ENCODE measurements around the gene HOGA1.
"Not testable (repeated sequence)": the region's sequence is repeated elsewhere in the genome, so short reads cannot be mapped to it uniquely, and the experiment has no call there.

Gene HOGA1

DNA sequence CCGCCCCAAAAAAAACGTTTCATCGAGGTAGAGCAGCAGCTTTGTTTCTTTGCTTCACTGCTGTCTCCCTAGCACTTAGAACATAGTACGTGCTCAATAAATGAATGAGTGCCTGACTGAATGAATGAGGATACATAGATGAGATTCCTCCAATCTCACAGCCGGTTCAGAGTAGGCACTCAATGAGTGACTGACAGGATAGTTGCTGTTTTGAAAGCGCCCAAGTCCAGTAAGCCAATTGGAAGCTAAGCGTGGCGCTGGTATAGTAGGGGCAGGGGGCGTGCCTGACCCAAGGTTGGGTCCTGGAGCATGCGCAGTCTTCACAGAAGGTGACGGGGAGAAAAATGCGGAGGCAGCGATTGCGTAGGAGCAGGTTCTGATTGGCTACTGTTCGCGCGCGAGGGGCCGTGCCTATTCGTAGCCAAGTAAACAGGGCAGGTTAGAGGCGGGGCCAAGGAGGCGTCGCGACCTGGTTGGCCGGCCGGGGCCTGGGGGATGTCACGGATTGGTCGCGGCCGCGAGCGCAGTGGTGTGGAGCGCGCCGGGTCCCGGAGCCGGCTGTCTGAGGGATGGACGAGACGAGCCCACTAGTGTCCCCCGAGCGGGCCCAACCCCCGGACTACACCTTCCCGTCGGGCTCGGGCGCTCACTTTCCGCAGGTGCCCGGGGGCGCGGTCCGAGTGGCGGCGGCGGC, 56.1 kb downstream of the HOGA1 start, which contains the start of gene PI4K2A:
PI4K2A (plus strand) TSS at position 498 of the 694 bp plus-strand sequence; CDS start at position 570, 72 bp downstream.
- DNase-seq (ENCODE audit: low read depth, low spot score) = peak; percentile 99

DNA sequence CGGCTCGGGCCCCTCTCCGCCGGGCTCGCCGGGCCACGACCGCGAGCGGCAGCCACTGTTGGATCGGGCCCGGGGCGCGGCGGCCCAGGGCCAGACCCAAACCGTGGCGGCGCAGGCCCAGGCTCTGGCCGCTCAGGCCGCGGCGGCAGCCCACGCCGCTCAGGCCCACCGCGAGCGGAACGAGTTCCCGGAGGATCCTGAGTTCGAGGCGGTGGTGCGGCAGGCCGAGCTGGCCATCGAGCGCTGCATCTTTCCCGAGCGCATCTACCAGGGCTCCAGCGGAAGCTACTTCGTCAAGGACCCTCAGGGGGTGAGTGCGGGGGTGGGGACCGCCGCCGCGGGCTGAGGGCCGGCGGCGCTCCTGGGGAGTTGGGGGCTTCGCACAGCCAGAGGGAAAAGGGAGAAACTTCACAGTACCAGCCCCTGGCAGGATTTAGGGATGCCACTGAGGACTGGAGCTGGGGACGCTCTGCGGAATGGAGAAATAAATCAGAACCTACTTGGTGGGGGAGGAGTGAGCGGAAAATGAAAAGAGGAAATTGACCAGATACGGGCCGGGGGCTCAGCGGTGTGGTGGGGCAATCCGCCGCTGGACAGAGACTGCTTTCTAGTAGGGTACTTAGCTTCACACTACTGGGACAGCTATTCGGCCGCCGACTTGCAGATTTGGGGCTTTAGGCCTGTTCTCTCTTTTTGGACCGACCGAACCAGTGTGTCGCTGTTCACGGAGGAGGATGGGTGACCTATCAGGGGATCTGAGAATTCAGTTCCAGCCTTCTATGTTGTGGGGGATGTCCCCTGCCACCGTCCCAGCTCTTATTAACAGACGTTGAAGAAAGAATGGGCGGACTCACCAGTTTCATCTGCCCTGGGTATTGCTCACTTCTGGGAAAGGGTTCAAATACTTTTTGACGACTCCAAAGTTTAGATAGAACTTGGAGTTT, 57.0 kb downstream of the HOGA1 start:
- H3K4me3 ChIP-seq (ENCODE audit: low read length) = peak overlapping the region; percentile 79
- DNase-seq (ENCODE audit: low read depth, low spot score) = no peak

More for the DNA sequence above, 56.1 kb downstream of the HOGA1 start, which contains the start of gene PI4K2A:
- peak within 1 kb of the TSS; percentile 79 for H3K4me3 ChIP-seq (ENCODE audit: low read length)

DNA sequence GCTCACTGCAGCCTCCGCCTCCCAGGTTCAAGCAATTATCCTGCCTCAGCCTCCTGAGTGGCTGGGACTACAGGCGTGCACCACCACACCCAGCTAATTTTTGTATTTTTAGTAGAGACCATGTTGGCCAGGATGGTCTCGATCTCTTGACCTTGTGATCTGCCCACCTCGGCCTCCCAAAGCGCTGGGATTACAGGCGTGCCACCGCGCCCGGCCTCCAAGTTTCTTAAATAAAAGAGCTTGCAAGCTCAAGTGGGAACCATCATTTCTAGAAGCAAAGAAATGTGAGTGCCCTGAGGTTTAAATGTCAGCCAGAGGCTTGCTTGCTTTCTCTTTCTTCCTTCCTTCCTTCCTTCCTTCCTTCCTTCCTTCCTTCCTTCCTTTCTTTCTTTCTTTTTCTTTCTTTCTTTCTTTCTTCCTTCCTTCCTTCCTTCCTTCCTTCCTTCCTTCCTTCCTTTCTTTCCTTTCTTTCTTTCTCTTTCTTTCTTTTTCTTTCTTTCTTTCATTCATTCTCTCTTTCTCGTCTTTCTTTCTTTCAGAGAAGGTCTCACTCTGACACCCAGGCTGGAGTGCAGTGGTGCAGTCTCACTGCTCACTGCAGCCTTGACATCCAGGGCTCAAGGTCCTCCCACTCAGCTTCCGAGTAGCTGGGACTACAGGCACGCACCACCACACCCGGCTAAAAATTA, 58.4 kb downstream of the HOGA1 start:
- DNase-seq (ENCODE audit: low read depth, low spot score); H3K4me3 ChIP-seq (ENCODE audit: low read length): not testable (repeated sequence)

DNA sequence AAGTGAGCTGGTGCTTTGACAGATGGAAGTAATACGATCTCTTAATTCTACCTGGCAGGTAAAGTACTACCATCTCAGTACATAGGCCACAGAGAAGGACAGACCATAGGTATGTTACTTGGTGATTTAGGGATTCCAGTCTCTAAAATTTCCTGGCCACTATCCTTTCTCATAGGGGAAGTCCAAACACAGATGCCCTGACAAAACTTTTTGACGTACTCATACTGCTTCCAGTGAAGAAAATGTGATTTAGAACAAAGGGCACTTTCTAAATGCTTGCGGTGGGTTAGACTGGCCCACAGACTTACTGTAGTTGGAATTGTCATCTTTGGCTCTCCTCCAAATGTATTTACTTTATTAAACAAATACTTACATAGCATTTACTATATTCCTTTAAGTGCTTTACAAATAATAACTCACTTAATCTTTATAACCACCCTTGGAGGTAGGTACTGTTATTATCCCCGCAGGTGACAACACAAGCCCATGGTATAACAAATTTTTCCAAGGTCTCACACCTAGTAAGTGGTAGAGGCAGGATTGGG, 59.3 kb downstream of the HOGA1 start:
- no peak for DNase-seq (ENCODE audit: low read depth, low spot score)
- no peak overlapping the region for H3K4me3 ChIP-seq (ENCODE audit: low read length)

DNA sequence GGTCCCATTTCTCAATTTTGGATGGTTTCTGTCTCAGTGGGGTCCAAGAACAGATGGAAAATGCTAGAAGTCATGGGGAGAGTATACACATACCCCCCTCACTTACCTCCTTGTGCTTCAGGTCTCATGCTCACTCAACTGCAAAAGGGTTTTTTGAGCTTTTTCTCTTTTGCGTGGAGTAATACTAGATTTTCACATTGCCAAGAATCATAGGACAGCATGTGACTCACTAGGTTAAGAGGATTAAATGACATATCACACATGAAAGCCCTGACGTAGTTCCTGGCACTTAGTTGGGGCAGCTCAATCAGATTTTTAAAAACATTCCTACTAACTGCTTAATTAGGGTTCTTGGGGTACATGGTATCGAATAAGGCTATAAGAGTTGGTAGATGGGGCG, 60.7 kb downstream of the HOGA1 start:
- DNase-seq (ENCODE audit: low read depth, low spot score) = no peak
- H3K4me3 ChIP-seq (ENCODE audit: low read length) = no peak overlapping the region

DNA sequence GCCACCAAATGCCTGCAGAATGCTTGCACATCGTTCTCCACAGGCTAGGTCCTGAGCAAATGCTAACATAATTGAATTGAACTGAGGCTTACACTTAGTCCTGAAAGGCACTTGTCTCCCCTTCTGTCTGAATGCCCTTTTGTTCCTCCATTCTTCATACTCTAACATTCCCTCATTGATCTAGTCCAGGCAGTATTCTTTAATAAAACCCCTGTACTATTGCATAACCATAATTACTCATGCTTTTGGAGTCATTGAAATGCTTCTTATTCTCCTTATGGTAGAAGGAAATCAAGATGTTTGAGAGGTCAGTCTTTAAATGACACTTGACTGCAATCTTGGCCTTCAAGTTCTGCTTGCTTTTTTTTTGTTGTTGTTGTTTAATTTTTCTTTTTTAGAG, 63.4 kb downstream of the HOGA1 start:
- DNase-seq (ENCODE audit: low read depth, low spot score) = no peak
- H3K4me3 ChIP-seq (ENCODE audit: low read length) = no peak overlapping the region

DNA sequence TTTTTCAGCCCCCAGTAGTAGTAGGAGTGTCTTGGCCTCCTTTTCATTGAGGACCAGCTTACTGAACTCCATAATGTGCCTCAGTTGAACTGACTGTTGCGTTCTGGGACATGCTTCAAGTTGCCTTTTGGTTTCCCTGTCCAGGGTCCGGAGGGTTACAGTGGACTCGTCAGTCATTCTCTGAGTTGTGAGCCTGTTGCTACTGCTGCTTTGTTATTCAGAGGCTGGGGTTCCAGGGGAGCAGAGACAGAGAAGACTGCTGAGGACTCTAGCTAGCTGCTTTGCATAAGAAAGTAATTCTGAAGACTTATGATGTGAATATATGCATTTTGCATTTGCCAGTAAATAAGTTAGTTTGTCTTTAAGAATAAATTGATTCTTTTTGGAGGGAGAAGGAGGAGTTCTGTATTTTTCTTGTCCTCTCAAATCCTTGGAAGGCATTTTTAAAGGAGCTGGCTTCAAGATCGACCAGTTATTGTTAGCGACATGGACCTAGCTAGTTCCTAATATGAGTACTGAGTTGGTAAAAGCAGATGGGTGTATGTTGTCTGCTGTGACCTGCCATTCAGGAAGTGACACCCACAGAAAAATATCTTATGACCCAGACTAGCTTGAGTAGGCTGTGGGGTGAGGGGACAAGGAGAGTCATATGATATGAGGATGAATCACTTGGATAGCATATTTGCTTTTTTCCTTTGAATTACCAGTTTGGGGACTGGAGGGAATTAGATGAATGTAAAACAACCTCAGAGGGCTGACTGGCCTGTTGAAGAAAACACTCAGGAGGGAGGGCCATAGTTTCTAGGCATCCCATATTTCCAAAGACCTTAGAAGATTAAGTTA, 64.6 kb downstream of the HOGA1 start:
- no peak overlapping the region for H3K4me3 ChIP-seq (ENCODE audit: low read length)
- DNase-seq (ENCODE audit: low read depth, low spot score) = no peak

DNA sequence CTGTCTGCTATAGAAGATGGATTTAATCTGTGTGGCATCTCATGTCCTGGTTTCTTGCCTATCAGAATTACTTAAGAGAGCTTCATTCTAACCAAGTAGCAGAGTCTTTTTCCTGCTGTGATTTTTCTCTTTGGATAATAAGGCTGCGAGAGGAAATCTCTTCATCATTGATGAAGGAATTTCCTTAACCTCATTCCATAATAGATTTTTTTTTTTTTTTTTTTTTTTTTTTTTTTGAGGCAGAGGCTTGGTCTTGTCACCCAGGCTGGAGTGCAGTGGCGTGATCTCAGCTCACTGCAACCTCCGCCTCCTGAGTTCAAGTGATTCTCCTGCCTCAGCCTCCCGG, 65.2 kb downstream of the HOGA1 start:
- H3K4me3 ChIP-seq (ENCODE audit: low read length); DNase-seq (ENCODE audit: low read depth, low spot score): not testable (repeated sequence)

DNA sequence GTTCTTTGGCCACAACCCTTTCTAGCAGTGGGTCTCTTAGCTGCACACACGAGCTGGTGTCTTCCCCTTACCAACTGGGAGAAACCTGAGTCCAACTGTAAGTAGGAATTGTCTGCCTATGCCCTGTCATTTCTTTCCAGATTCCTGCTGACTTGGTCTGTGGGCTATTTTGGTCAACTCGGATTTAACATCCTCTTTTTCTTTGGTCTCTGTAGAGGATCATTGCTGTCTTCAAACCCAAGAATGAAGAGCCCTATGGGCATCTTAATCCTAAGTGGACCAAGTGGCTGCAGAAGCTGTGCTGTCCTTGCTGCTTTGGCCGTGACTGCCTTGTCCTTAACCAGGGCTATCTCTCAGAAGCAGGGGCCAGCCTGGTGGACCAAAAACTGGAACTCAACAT, 66.5 kb downstream of the HOGA1 start:
- no peak for DNase-seq (ENCODE audit: low read depth, low spot score)

DNA sequence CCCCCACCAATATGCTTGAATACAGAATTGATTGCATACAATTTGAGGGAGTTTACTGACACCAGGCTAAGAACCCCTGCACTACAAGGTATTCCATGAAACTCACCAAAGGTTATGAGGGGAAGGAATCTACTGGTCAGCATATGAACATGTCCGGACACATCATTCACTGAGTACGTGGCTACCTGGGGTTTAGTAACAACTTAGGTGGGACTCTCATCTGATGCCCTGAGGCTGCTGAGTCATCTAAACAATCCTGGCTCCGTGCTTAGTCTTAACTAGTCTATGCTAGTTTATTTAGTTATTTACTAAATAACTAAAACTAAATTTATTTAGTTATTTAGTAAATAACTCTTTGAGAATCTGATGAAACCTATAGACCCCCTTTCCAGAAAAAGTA, 67.6 kb downstream of the HOGA1 start:
- DNase-seq (ENCODE audit: low read depth, low spot score) = no peak
- H3K4me3 ChIP-seq (ENCODE audit: low read length) = no peak overlapping the region

More for the DNA sequence above, 66.5 kb downstream of the HOGA1 start:
- no peak overlapping the region for H3K4me3 ChIP-seq (ENCODE audit: low read length)

DNA sequence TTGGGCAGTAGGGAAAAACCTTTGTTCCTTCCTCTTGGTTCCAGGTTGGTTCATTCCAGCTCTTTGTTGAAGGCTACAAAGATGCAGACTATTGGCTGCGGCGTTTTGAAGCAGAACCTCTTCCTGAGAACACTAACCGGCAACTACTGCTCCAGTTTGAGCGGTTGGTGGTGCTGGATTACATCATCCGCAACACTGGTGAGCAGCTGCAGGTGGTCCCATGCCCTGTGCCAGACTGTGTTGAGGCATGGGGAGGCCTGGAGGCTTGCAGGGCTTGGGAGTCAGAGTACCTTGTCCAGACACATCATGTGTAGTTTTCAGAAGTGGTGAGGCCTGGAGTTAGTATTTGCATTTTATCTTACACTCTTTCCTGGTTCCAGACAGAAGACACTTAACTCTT, 72.6 kb downstream of the HOGA1 start:
- DNase-seq (ENCODE audit: low read depth, low spot score) = no peak
- H3K4me3 ChIP-seq (ENCODE audit: low read length) = no peak overlapping the region

DNA sequence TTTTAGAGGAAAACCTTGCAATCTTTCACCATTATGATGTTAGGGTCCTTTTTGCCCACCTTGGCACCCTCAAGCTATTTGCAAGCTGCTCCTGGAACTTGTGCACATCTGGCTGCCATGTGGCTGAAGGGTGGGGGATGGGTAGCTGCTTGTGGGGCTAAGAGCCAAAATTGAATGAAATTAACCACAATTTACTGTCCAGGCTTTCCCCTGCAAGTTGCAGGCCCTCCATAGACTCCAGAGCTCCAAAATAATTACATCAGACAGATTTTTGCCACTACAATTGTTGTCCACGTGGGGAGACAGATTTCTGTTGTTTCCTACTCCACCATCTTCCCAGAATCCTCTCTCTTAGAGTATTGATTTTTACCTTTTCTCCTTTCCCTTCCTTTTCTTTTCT, 75.4 kb downstream of the HOGA1 start:
- no peak for DNase-seq (ENCODE audit: low read depth, low spot score)
- no peak overlapping the region for H3K4me3 ChIP-seq (ENCODE audit: low read length)
